GM19043 (cell line): ENCODE measurements around the gene DEFB121.
"Not testable (repeated sequence)": the region's sequence is repeated elsewhere in the genome, so short reads cannot be mapped to it uniquely, and the experiment has no call there.

Experiments
- ATAC-seq: cut with Tn5 transposase; IDR thresholded peaks from one replicate; pipeline ENCODE4 v1.9.1; 2021; ENCODE audit warnings: low read depth; ENCODE audit not compliant: unreplicated experiment

The DEFB121 gene

GRCh38 chr20:31406115-31406514 is at the start of gene DEFB121:
Gene DEFB121, minus strand, starts transcription at chr20:31406215. Its CDS starts 63 bp downstream, at chr20:31406152.
- no peak for ATAC-seq

- ATAC-seq = no peak
Measured at GRCh38 chr20:31454361-31454760, 48.3 kb upstream of the DEFB121 start.

GRCh38 chr20:31452575-31452974 is 46.6 kb upstream of the DEFB121 start:
- no peak for ATAC-seq

- no peak for ATAC-seq
Measured at GRCh38 chr20:31449511-31450414, 43.7 kb upstream of the DEFB121 start.

GRCh38 chr20:31446084-31446819 is 40.2 kb upstream of the DEFB121 start:
- no peak for ATAC-seq

- ATAC-seq = no peak
Measured at GRCh38 chr20:31440012-31440659, 34.1 kb upstream of the DEFB121 start, which contains the start of gene DEFB123. Gene DEFB123, plus strand, starts transcription at chr20:31440632. Its CDS starts 67 bp downstream, at chr20:31440699.

GRCh38 chr20:31430568-31431115 is 24.6 kb upstream of the DEFB121 start:
- no peak for ATAC-seq

- ATAC-seq = not testable (repeated sequence)
Measured at GRCh38 chr20:31427576-31427975, 21.6 kb upstream of the DEFB121 start.

- ATAC-seq = not testable (repeated sequence)
Measured at GRCh38 chr20:31426891-31427551, 21.0 kb upstream of the DEFB121 start.

- ATAC-seq = no peak
Measured at GRCh38 chr20:31425797-31426196, 19.8 kb upstream of the DEFB121 start.

- no peak for ATAC-seq
Measured at GRCh38 chr20:31418307-31418706, 12.3 kb upstream of the DEFB121 start.

GRCh38 chr20:31415653-31416052 is 9.6 kb upstream of the DEFB121 start:
- ATAC-seq = no peak

- ATAC-seq = no peak
Measured at GRCh38 chr20:31414381-31414780, 8.4 kb upstream of the DEFB121 start.

GRCh38 chr20:31410011-31410410 is 4.0 kb upstream of the DEFB121 start:
- ATAC-seq = no peak

GRCh38 chr20:31403886-31404285 is 2.1 kb downstream of the DEFB121 start:
- no peak for ATAC-seq

- ATAC-seq = no peak
Measured at GRCh38 chr20:31394900-31395299, 11.1 kb downstream of the DEFB121 start.

- no peak for ATAC-seq
Measured at GRCh38 chr20:31392836-31393235, 13.2 kb downstream of the DEFB121 start.

- no peak for ATAC-seq
Measured at GRCh38 chr20:31390490-31390889, 15.5 kb downstream of the DEFB121 start, which contains the start of gene DEFB119. Gene DEFB119, minus strand, starts transcription at chr20:31390590. Its CDS starts 107 bp downstream, at chr20:31390483.

- no peak for ATAC-seq
Measured at GRCh38 chr20:31374346-31374745, 31.7 kb downstream of the DEFB121 start.

- no peak for ATAC-seq
Measured at GRCh38 chr20:31368301-31368700, 37.7 kb downstream of the DEFB121 start, which contains the start of gene DEFB118. Gene DEFB118, plus strand, starts transcription at chr20:31368601. Its CDS starts 50 bp downstream, at chr20:31368651.
